HepG2 (cell line): ENCODE measurements around the gene NFAT5. TPM values are rescaled to one million over a fixed set of nuclear protein-coding genes. Genes with fewer than 3 reads are reported as not detected.

Experiments used
- AGO1 ChIP-seq: fragments of 200-400 bp; formaldehyde crosslinking; IDR thresholded peaks from 2 replicates; pipeline ENCODE4 v1.6.1; 2017; ENCODE audit warnings: mild to moderate bottlenecking, low read depth, low read length, moderate library complexity; ENCODE audit not compliant: poor library complexity, severe bottlenecking
- FOSL1 ChIP-seq: sonication (generic); formaldehyde crosslinking; IDR thresholded peaks from 2 replicates; pipeline ENCODE4 v1.9.0; 2021; ENCODE audit warnings: missing genetic modification reagents, borderline replicate concordance
- HDAC6 ChIP-seq: fragments of 200-600 bp; sonication (generic); IDR thresholded peaks from 2 replicates; pipeline ENCODE4 v1.7.0; 2017; ENCODE audit warnings: mild to moderate bottlenecking, antibody characterized with exemption, low read length, low read depth
- KDM1A ChIP-seq: IDR thresholded peaks from 2 replicates; pipeline ENCODE4 v1.6.1; 2016; ENCODE audit warnings: missing compliant biosample characterization
- LCORL ChIP-seq, 2 experiments: fragments of 450-650 bp in 1 of 2; sonication (generic) in 1 of 2; formaldehyde crosslinking in 1 of 2; IDR thresholded peaks; 2 replicates each; pipeline versions ENCODE4 v1.5.0 to v1.6.1; 2017 to 2020; ENCODE audit warnings: antibody characterized with exemption in 1 of 2, missing genetic modification reagents in 1 of 2
- NCOA2 ChIP-seq: sonication (generic); formaldehyde crosslinking; IDR thresholded peaks from 2 replicates; pipeline ENCODE4 v1.8.0; 2022; ENCODE audit warnings: inconsistent platforms
- NCOR1 ChIP-seq: fragments of 200-600 bp; sonication (generic); IDR thresholded peaks from 2 replicates; pipeline ENCODE4 v1.7.0; 2017; ENCODE audit warnings: antibody characterized with exemption, low read length, borderline replicate concordance
- SMC3 ChIP-seq: IDR thresholded peaks from 2 replicates; pipeline ENCODE4 v1.6.1; 2011; ENCODE audit warnings: low read length, improper control_type of control experiment
- THYN1 ChIP-seq: sonication (generic); formaldehyde crosslinking; IDR thresholded peaks from 2 replicates; pipeline ENCODE4 v1.8.1; 2023; ENCODE audit warnings: low read depth, mild to moderate bottlenecking, moderate library complexity, missing genetic modification reagents, borderline replicate concordance
- ZFAT ChIP-seq: sonication (generic); formaldehyde crosslinking; conservative IDR thresholded peaks from 2 replicates; pipeline ENCODE4 v1.8.1; 2023; ENCODE audit warnings: missing genetic modification reagents, inconsistent platforms
- ZFP37 ChIP-seq: sonication (generic); formaldehyde crosslinking; IDR thresholded peaks from 2 replicates; pipeline ENCODE4 v1.4.0; 2020; ENCODE audit warnings: missing genetic modification reagents, borderline replicate concordance
- ZFP82 ChIP-seq: sonication (generic); formaldehyde crosslinking; IDR thresholded peaks from 2 replicates; pipeline ENCODE4 v1.5.1; 2020; ENCODE audit warnings: mild to moderate bottlenecking, missing genetic modification reagents, borderline replicate concordance
- ZFY ChIP-seq: sonication (generic); formaldehyde crosslinking; IDR thresholded peaks from 2 replicates; pipeline ENCODE4 v1.4.0; 2020; ENCODE audit warnings: missing genetic modification reagents
- ZNF10 ChIP-seq: sonication (generic); formaldehyde crosslinking; IDR thresholded peaks from 2 replicates; pipeline ENCODE4 v1.4.0; 2020; ENCODE audit warnings: mild to moderate bottlenecking, low read depth, missing genetic modification reagents, borderline replicate concordance
- ZNF292 ChIP-seq: sonication (generic); formaldehyde crosslinking; IDR thresholded peaks from 2 replicates; pipeline ENCODE4 v1.8.1; 2022; ENCODE audit warnings: mild to moderate bottlenecking, low read depth, missing genetic modification reagents, borderline replicate concordance
- ZNF546 ChIP-seq: sonication (generic); formaldehyde crosslinking; conservative IDR thresholded peaks from 2 replicates; pipeline ENCODE4 v1.8.1; 2023; ENCODE audit warnings: mild to moderate bottlenecking, missing genetic modification reagents
- ZNF550 ChIP-seq: sonication (generic); formaldehyde crosslinking; IDR thresholded peaks from 2 replicates; pipeline ENCODE4 v1.4.0; 2020; ENCODE audit warnings: mild to moderate bottlenecking, missing genetic modification reagents, borderline replicate concordance
- ZNF570 ChIP-seq: sonication (generic); formaldehyde crosslinking; IDR thresholded peaks from 2 replicates; pipeline ENCODE4 v1.4.0; 2020; ENCODE audit warnings: mild to moderate bottlenecking, missing genetic modification reagents, borderline replicate concordance
- ZNF616 ChIP-seq: sonication (generic); formaldehyde crosslinking; IDR thresholded peaks from 2 replicates; pipeline ENCODE4 v1.5.0; 2020; ENCODE audit warnings: low read depth, mild to moderate bottlenecking, missing genetic modification reagents
- ZSCAN31 ChIP-seq: sonication (generic); formaldehyde crosslinking; IDR thresholded peaks from 2 replicates; pipeline ENCODE4 v1.5.0; 2020; ENCODE audit warnings: low read depth, mild to moderate bottlenecking, missing genetic modification reagents
- polyA plus RNA-seq, 8 experiments: library from polyadenylated mRNA; depleted of rRNA in 3 of 8; stranded (reverse) in 7 of 8; unstranded in 1 of 8; fragments of >200 nt; fragmentation: Illumina TruSeq in 4 of 8; extraction: Trizol in 4 of 8; gene quantifications; 2 replicates each; pipeline versions ENCODE4 v1.2.1 to v1.2.3, GENCODE V29; 2011 to 2016; ENCODE audit warnings: low read depth in 4 of 8, missing spikeins in 1 of 8, mixed read lengths in 1 of 8; ENCODE audit not compliant: insufficient read depth in 1 of 8
- total RNA-seq, 5 experiments: library from RNA; depleted of rRNA; stranded (reverse); fragments of >200 nt; fragmentation: Illumina TruSeq; extraction: Trizol; gene quantifications; 2 replicates each; pipeline ENCODE4 v1.2.3, GENCODE V29; 2016; ENCODE audit warnings: low read depth in 1 of 5
- TF ChIP-seq, protein P1 (sequence below): sonication (generic); formaldehyde crosslinking; IDR thresholded peaks from 2 replicates; pipeline ENCODE4 v1.8.0; 2022; ENCODE audit warnings: low read depth, missing genetic modification reagents
- TF ChIP-seq, protein P2 (sequence below): IDR thresholded peaks from 2 replicates; pipeline ENCODE4 v1.6.1; 2018; ENCODE audit warnings: missing genetic modification reagents, mild to moderate bottlenecking, missing compliant biosample characterization
- TF ChIP-seq, protein P3 (sequence below): sonication (generic); formaldehyde crosslinking; IDR thresholded peaks from 2 replicates; pipeline ENCODE4; 2020; ENCODE audit warnings: missing genetic modification reagents, mild to moderate bottlenecking, borderline replicate concordance

NFAT5 gene
- total and polyA plus RNA-seq, 2 of the 13 experiments (the other 11 are each of a cell fraction or from before 2014, with no cell fraction given) = 20.5 to 54.3 TPM

DNA sequence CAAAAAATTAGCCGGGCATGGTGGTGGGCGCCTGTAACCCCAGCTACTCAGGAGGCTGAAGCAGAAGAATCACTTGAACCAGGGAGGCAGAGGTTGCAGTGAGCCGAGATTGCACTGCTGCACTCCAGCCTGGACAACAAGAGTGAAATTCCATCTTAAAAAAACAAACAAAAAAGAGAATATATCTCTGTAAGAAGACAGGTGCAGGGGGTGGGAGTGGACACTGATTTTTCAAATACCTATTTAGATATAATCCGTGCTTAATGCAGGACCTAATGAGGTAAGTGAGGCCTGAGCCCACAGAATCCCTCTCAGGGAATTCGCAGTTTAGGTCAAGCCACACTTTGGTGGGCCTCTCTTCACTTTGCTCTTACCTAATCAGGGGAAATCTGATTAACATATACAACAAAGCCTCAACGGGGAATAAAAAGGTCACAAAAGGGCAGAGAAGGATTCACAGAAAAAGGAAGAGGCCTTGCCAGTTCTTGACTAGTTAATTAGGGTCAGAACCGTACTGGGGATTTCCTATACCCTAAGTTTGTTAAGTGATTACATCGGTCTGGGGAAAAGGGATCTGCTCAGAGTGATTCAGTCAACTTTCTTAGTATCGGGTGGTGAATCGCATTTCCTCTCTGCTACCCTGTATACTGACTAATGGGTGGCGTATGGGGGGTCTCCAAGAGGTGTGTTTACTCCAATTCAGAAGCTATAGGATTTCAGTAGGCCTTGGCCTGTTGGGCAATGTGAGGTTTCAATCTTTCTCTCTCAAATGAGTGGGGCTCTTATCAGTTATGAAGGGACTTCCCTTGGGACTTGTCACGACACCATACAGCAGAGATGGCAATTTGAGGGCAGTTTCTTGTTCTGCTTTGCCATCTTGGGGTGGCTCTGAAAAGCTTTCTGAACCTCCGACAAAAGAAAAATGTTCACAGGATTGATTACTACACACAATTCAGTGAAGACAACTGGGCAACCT lies 1.9 kb upstream of the NFAT5 start (continued):
- TF ChIP-seq LCORL (IDR thresholded peaks at IDR 0.05) (no peak), LCORL (CRISPR knock-in tag; IDR thresholded peaks at IDR 0.05) (0 out of 2 replicates have a peak, but pooled peaks have one; percentile 24), FOSL1 (CRISPR knock-in tag) (no peak), ZSCAN31 (CRISPR knock-in tag) (no peak), ZNF292 (CRISPR knock-in tag) (no peak), ZFP37 (CRISPR knock-in tag) (no peak), SMC3 (no peak), NCOA2 (CRISPR knock-in tag) (0 out of 2 replicates have a peak, but pooled peaks have one; percentile 9), ZFY (CRISPR knock-in tag) (peak; percentile 66; the same call in 1 of the 2 replicates), ZNF570 (CRISPR knock-in tag) (no peak), ZNF616 (no peak), NCOR1 (no peak), AGO1 (no peak), ZNF10 (CRISPR knock-in tag) (no peak), HDAC6 (no peak), ZNF546 (CRISPR knock-in tag) (no peak), KDM1A (CRISPR knock-in tag) (no peak), THYN1 (CRISPR knock-in tag) (no peak), ZNF550 (no peak), ZFAT (CRISPR knock-in tag) (no peak), ZFP82 (CRISPR knock-in tag) (no peak)
- TF ChIP-seq, protein P1, sequence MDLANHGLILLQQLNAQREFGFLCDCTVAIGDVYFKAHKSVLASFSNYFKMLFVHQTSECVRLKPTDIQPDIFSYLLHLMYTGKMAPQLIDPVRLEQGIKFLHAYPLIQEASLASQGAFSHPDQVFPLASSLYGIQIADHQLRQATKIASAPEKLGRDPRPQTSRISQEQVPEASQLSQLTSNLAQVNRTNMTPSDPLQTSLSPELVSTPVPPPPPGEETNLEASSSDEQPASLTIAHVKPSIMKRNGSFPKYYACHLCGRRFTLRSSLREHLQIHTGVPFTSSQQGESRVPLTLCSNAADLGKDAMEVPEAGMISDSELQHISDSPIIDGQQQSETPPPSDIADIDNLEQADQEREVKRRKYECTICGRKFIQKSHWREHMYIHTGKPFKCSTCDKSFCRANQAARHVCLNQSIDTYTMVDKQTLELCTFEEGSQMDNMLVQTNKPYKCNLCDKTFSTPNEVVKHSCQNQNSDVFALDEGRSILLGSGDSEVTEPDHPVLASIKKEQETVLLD (CRISPR knock-in tag) = no peak
- TF ChIP-seq, protein P2, sequence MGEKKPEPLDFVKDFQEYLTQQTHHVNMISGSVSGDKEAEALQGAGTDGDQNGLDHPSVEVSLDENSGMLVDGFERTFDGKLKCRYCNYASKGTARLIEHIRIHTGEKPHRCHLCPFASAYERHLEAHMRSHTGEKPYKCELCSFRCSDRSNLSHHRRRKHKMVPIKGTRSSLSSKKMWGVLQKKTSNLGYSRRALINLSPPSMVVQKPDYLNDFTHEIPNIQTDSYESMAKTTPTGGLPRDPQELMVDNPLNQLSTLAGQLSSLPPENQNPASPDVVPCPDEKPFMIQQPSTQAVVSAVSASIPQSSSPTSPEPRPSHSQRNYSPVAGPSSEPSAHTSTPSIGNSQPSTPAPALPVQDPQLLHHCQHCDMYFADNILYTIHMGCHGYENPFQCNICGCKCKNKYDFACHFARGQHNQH (CRISPR knock-in tag) = no peak
- TF ChIP-seq, protein P3, sequence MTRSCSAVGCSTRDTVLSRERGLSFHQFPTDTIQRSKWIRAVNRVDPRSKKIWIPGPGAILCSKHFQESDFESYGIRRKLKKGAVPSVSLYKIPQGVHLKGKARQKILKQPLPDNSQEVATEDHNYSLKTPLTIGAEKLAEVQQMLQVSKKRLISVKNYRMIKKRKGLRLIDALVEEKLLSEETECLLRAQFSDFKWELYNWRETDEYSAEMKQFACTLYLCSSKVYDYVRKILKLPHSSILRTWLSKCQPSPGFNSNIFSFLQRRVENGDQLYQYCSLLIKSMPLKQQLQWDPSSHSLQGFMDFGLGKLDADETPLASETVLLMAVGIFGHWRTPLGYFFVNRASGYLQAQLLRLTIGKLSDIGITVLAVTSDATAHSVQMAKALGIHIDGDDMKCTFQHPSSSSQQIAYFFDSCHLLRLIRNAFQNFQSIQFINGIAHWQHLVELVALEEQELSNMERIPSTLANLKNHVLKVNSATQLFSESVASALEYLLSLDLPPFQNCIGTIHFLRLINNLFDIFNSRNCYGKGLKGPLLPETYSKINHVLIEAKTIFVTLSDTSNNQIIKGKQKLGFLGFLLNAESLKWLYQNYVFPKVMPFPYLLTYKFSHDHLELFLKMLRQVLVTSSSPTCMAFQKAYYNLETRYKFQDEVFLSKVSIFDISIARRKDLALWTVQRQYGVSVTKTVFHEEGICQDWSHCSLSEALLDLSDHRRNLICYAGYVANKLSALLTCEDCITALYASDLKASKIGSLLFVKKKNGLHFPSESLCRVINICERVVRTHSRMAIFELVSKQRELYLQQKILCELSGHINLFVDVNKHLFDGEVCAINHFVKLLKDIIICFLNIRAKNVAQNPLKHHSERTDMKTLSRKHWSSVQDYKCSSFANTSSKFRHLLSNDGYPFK (CRISPR knock-in tag) = no peak
